HG02588 (cell line): ENCODE data around the gene ATP11A.

Experiments
- ATAC-seq: cut with Tn5 transposase; IDR thresholded peaks from one replicate; pipeline ENCODE4 v1.9.1; 2021; ENCODE audit warnings: mild to moderate bottlenecking, moderate library complexity; ENCODE audit not compliant: unreplicated experiment

The ATP11A gene

GRCh38 chr13:112690283-112690929 is 568 bp downstream of the ATP11A start:
- ATAC-seq: peak; percentile 25

- ATAC-seq: no peak
These were observed 2.3 kb downstream of the ATP11A start for GRCh38 chr13:112692104-112692503.

GRCh38 chr13:112692586-112692985 is 2.7 kb downstream of the ATP11A start:
- ATAC-seq: no peak

- ATAC-seq: no peak
These were observed 4.1 kb downstream of the ATP11A start for GRCh38 chr13:112693831-112694497.

GRCh38 chr13:112695121-112695520 is 5.3 kb downstream of the ATP11A start:
- ATAC-seq: no peak

GRCh38 chr13:112696001-112696868 is 6.4 kb downstream of the ATP11A start:
- no peak for ATAC-seq

- no peak for ATAC-seq
These were observed 7.1 kb downstream of the ATP11A start for GRCh38 chr13:112696869-112697465.

- ATAC-seq: no peak
These were observed 8.2 kb downstream of the ATP11A start for GRCh38 chr13:112697756-112698655.

GRCh38 chr13:112699322-112699918 is 9.6 kb downstream of the ATP11A start:
- no peak for ATAC-seq

GRCh38 chr13:112700291-112701060 is 10.6 kb downstream of the ATP11A start:
- no peak for ATAC-seq

- ATAC-seq: no peak
These were observed 12.6 kb downstream of the ATP11A start for GRCh38 chr13:112702341-112702985.

GRCh38 chr13:112702986-112703379 is 13.1 kb downstream of the ATP11A start:
- no peak for ATAC-seq

- no peak for ATAC-seq
These were observed 13.8 kb downstream of the ATP11A start for GRCh38 chr13:112703449-112704284.

- no peak for ATAC-seq
These were observed 14.7 kb downstream of the ATP11A start for GRCh38 chr13:112704308-112705145.

GRCh38 chr13:112705286-112705685 is 15.4 kb downstream of the ATP11A start:
- no peak for ATAC-seq

GRCh38 chr13:112706171-112706570 is 16.3 kb downstream of the ATP11A start:
- ATAC-seq: no peak
